HepG2 (cell line): ENCODE measurements around the gene HIGD1A. TPM values are rescaled to one million over a fixed set of nuclear protein-coding genes. Genes with fewer than 3 reads are reported as not detected.

Experiments
- ATAC-seq: fragments of 200-7000 bp; cut with Tn5 transposase; 3 replicates; pipeline ENCODE4 v1.9.1; 2020; ENCODE audit warnings: mild to moderate bottlenecking, moderate library complexity
- BruUV-seq: library from RNA; stranded (reverse); fragments of 400-500 nt; replicated peaks from 2 replicates; lab custom pipeline; 2021; lab: Mats Ljungman, UMichigan
- CTCF ChIA-PET: fragments of 300-600 bp; formaldehyde crosslinking; extraction: SDS; loops from one replicate; lab custom pipeline; 2021; ENCODE audit warnings: low total read pairs, inconsistent platforms, low intra/inter-chr PET ratio; lab: Yijun Ruan, JAX
- POLR2A ChIA-PET: fragments of 350-600 bp; sonication (Branson Sonifier 250); formaldehyde crosslinking; loops from one replicate; lab custom pipeline; 2020; ENCODE audit warnings: antibody characterized with exemption, inconsistent platforms; lab: Yijun Ruan, JAX
- DNase-seq: peaks from one replicate; pipeline ENCODE4 v3.0.0-alpha.2; 2015; ENCODE audit warnings: low spot score
- FAIRE-seq: peaks from 3 replicates; lab custom pipeline; 2011; peaks lifted over from hg19 to GRCh38; lab: Jason Lieb, UNC
- H2AFZ ChIP-seq: one replicate; pipeline ENCODE4 v1.6.1; 2011; ENCODE audit warnings: low read length, inconsistent platforms
- H3K27ac ChIP-seq: fragments of 300-600 bp; 3 replicates; pipeline ENCODE4 v1.8.0; 2011; ENCODE audit warnings: mixed run types, mild to moderate bottlenecking, mixed read lengths, low read length, inconsistent platforms; ENCODE audit not compliant: insufficient read depth; ENCODE audit errors: extremely low read length
- H3K27me3 ChIP-seq, 2 experiments: fragments of 200-600 bp in 1 of 2; 2 replicates in 1 of 2; 3 replicates in 1 of 2; pipeline versions ENCODE4 v1.6.0 to v1.8.0; 2011; ENCODE audit warnings: low read length in 2 of 2, mild to moderate bottlenecking in 2 of 2, moderate library complexity in 2 of 2, inconsistent platforms in 1 of 2; ENCODE audit not compliant: insufficient read depth in 2 of 2, control insufficient read depth in 1 of 2
- H3K36me3 ChIP-seq, 2 experiments: fragments of 200-600 bp in 1 of 2; replicated peaks in 1 of 2; 2 replicates in 1 of 2; 3 replicates in 1 of 2; pipeline versions ENCODE4 v1.5.1 to v1.8.0; 2011; ENCODE audit warnings: low read length in 2 of 2, inconsistent platforms in 1 of 2; ENCODE audit not compliant: insufficient read depth in 2 of 2, control insufficient read depth in 1 of 2
- H3K4me1 ChIP-seq: 2 replicates; pipeline ENCODE4 v1.5.1; 2012; ENCODE audit warnings: low read length, inconsistent platforms; ENCODE audit not compliant: insufficient read depth
- H3K4me2 ChIP-seq: 2 replicates; pipeline ENCODE4 v1.6.0; 2011; ENCODE audit warnings: low read depth, low read length, inconsistent platforms
- H3K4me3 ChIP-seq, 3 experiments: fragments of 200-600 bp in 1 of 3; sonication (generic), shearing (Covaris generic) in 1 of 3; replicated peaks in 1 of 3; 2 replicates each; pipeline ENCODE4 v1.5.1; 2011 to 2016; ENCODE audit warnings: low read length in 3 of 3, inconsistent platforms in 2 of 3, low read depth in 2 of 3, mild to moderate bottlenecking in 2 of 3, control low read depth in 1 of 3, mixed read lengths in 1 of 3; ENCODE audit not compliant: insufficient read depth in 1 of 3
- H3K79me2 ChIP-seq: one replicate; pipeline ENCODE4 v1.6.1; 2011; ENCODE audit warnings: low read length, inconsistent platforms; ENCODE audit not compliant: insufficient read depth
- H3K9ac ChIP-seq: 2 replicates; pipeline ENCODE4 v1.6.0; 2011; ENCODE audit warnings: mild to moderate bottlenecking, low read depth, low read length, inconsistent platforms; ENCODE audit not compliant: insufficient read depth
- H3K9me3 ChIP-seq: 2 replicates; pipeline ENCODE4 v1.5.1; 2012; ENCODE audit warnings: mild to moderate bottlenecking, low read length
- H4K20me1 ChIP-seq: 2 replicates; pipeline ENCODE4 v1.6.0; 2011; ENCODE audit warnings: inconsistent platforms, mild to moderate bottlenecking, low read length, moderate library complexity; ENCODE audit not compliant: insufficient read depth
- ADNP ChIP-seq: sonication (generic); formaldehyde crosslinking; IDR thresholded peaks from 2 replicates; pipeline ENCODE4 v1.4.0; 2020; ENCODE audit warnings: missing genetic modification reagents
- IKZF4 ChIP-seq: sonication (generic); formaldehyde crosslinking; IDR thresholded peaks from 2 replicates; pipeline ENCODE4 v1.5.1; 2020; ENCODE audit warnings: borderline replicate concordance, mild to moderate bottlenecking, low read depth, missing genetic modification reagents; ENCODE audit errors: not compliant biosample characterization
- IRF9 ChIP-seq: sonication (generic); formaldehyde crosslinking; IDR thresholded peaks from 2 replicates; pipeline ENCODE4 v1.8.0; 2022; ENCODE audit warnings: missing genetic modification reagents, mild to moderate bottlenecking, borderline replicate concordance
- MEF2D ChIP-seq: sonication (generic); formaldehyde crosslinking; IDR thresholded peaks from 2 replicates; pipeline ENCODE4 v1.5.1; 2020; ENCODE audit warnings: mild to moderate bottlenecking, missing genetic modification reagents
- MXD1 ChIP-seq: sonication (generic); formaldehyde crosslinking; IDR thresholded peaks from 2 replicates; pipeline ENCODE4 v1.4.0; 2020; ENCODE audit warnings: mild to moderate bottlenecking, missing genetic modification reagents
- NCOR1 ChIP-seq: fragments of 200-600 bp; sonication (generic); IDR thresholded peaks from 2 replicates; pipeline ENCODE4 v1.7.0; 2017; ENCODE audit warnings: antibody characterized with exemption, low read length, borderline replicate concordance
- NFE2L1 ChIP-seq: sonication (generic); formaldehyde crosslinking; IDR thresholded peaks from 2 replicates; pipeline ENCODE4 v1.4.0; 2020; ENCODE audit warnings: missing genetic modification reagents, mild to moderate bottlenecking, borderline replicate concordance
- PHF8 ChIP-seq: sonication (generic); formaldehyde crosslinking; IDR thresholded peaks from 2 replicates; pipeline ENCODE4 v1.5.0; 2020; ENCODE audit warnings: missing genetic modification reagents
- SIX1 ChIP-seq: sonication (generic); formaldehyde crosslinking; IDR thresholded peaks from 2 replicates; pipeline ENCODE4 v1.4.0; 2020; ENCODE audit warnings: missing genetic modification reagents, borderline replicate concordance
- SKI ChIP-seq: fragments of 450-650 bp; IDR thresholded peaks from one replicate; pipeline ENCODE4 v1.6.1; 2018; ENCODE audit warnings: mild to moderate bottlenecking; ENCODE audit not compliant: partially characterized antibody
- SMYD3 ChIP-seq: sonication (generic); formaldehyde crosslinking; IDR thresholded peaks from 2 replicates; pipeline ENCODE4 v1.8.1; 2023; ENCODE audit warnings: mild to moderate bottlenecking, missing genetic modification reagents
- TCF12 ChIP-seq, 2 experiments: fragments of 450-650 bp in 1 of 2; sonication (generic) in 1 of 2; formaldehyde crosslinking in 1 of 2; IDR thresholded peaks; 2 replicates each; pipeline versions ENCODE4 v1.6.1 to v1.8.0; 2017 to 2022; ENCODE audit warnings: antibody characterized with exemption in 1 of 2, mild to moderate bottlenecking in 1 of 2, missing genetic modification reagents in 1 of 2, moderate library complexity in 1 of 2
- TOPORS ChIP-seq: sonication (generic); formaldehyde crosslinking; IDR thresholded peaks from 2 replicates; pipeline ENCODE4 v1.8.0; 2023; ENCODE audit warnings: mild to moderate bottlenecking, missing genetic modification reagents
- U2AF1 ChIP-seq: fragments of 200-400 bp; formaldehyde crosslinking; optimal IDR thresholded peaks from 2 replicates; pipeline ENCODE3; 2017; ENCODE audit warnings: mild to moderate bottlenecking, low read depth, low read length
- YEATS2 ChIP-seq: sonication (generic); formaldehyde crosslinking; IDR thresholded peaks from 2 replicates; pipeline ENCODE4 v1.4.0; 2020; ENCODE audit warnings: missing genetic modification reagents, borderline replicate concordance
- ZBTB1 ChIP-seq: sonication (generic); formaldehyde crosslinking; IDR thresholded peaks from 2 replicates; pipeline ENCODE4 v1.4.0; 2020; ENCODE audit warnings: missing genetic modification reagents, borderline replicate concordance
- ZFP41 ChIP-seq: sonication (generic); formaldehyde crosslinking; IDR thresholded peaks from 2 replicates; pipeline ENCODE4 v1.4.0; 2020; ENCODE audit warnings: mild to moderate bottlenecking, missing genetic modification reagents, borderline replicate concordance
- ZKSCAN8 ChIP-seq: IDR thresholded peaks from 2 replicates; pipeline ENCODE4 v1.6.1; 2016; ENCODE audit warnings: borderline replicate concordance, missing genetic modification reagents, missing compliant biosample characterization
- ZNF678 ChIP-seq: sonication (generic); formaldehyde crosslinking; IDR thresholded peaks from 2 replicates; pipeline ENCODE4 v1.4.0; 2020; ENCODE audit warnings: mild to moderate bottlenecking, missing genetic modification reagents
- WGBS: methylation state at CpG from one replicate; pipeline ENCODE4 v1.1.6; 2017; ENCODE audit warnings: low lambda C conversion rate; 5-methylcytosine and 5-hydroxymethylcytosine counted together
- in situ Hi-C: cut with HindIII; loops from 2 replicates; pipeline ENCODE4 v1.10.0; 2017; ENCODE audit warnings: low pct_unique_long_range_greater_than_20kb; ENCODE audit not compliant: extremely low pct_ligation_motif_present
- intact Hi-C: fragments of 100-400 bp; cut with micrococcal nuclease; formaldehyde crosslinking; loops from one replicate; pipeline ENCODE4 v1.10.0; 2022; ENCODE audit not compliant: unreplicated experiment
- polyA plus RNA-seq, 8 experiments: library from polyadenylated mRNA; depleted of rRNA in 3 of 8; stranded (reverse) in 7 of 8; unstranded in 1 of 8; fragments of >200 nt; fragmentation: Illumina TruSeq in 4 of 8; extraction: Trizol in 4 of 8; gene quantifications; 2 replicates each; pipeline versions ENCODE4 v1.2.1 to v1.2.3, GENCODE V29; 2011 to 2016; ENCODE audit warnings: low read depth in 4 of 8, missing spikeins in 1 of 8, mixed read lengths in 1 of 8; ENCODE audit not compliant: insufficient read depth in 1 of 8
- total RNA-seq, 5 experiments: library from RNA; depleted of rRNA; stranded (reverse); fragments of >200 nt; fragmentation: Illumina TruSeq; extraction: Trizol; gene quantifications; 2 replicates each; pipeline ENCODE4 v1.2.3, GENCODE V29; 2016; ENCODE audit warnings: low read depth in 1 of 5
- TF ChIP-seq, protein P1 (sequence below): sonication (generic); formaldehyde crosslinking; IDR thresholded peaks from 2 replicates; pipeline ENCODE4 v1.4.0; 2020; ENCODE audit warnings: mild to moderate bottlenecking, missing genetic modification reagents, borderline replicate concordance

Gene HIGD1A
- total and polyA plus RNA-seq, 2 of the 13 experiments (the other 11 are each of a cell fraction or from before 2014, with no cell fraction given), result 222 to 253 TPM

GRCh38 chr3:42752961-42753360, 51.3 kb downstream of the HIGD1A start:
- no peaks in the 10 kb centered on the region for H4K20me1 ChIP-seq
- no peaks in the 10 kb centered on the region for H3K79me2 ChIP-seq
- ChIA-PET POLR2A (no interaction called here), CTCF (no interaction called here)
- DNase-seq (no peak), FAIRE-seq (no peak), ATAC-seq (no peak)
- no peak overlapping the region for H3K4me2 ChIP-seq
- intact Hi-C loops (no loop called here), in situ Hi-C loops (no loop called here)
- WGBS, result 78% methylated on average over 4 of the region's 4 CpGs
- no peak overlapping the region for H3K4me3 ChIP-seq
- TF ChIP-seq ZNF678 (CRISPR knock-in tag) (no peak), ZBTB1 (CRISPR knock-in tag) (no peak), MEF2D (CRISPR knock-in tag) (no peak), ADNP (CRISPR knock-in tag) (no peak), PHF8 (no peak), U2AF1 (no peak), MXD1 (CRISPR knock-in tag) (no peak), ZKSCAN8 (CRISPR knock-in tag) (no peak), IRF9 (CRISPR knock-in tag) (no peak), ZFP41 (no peak), NCOR1 (no peak), SKI (no peak), IKZF4 (CRISPR knock-in tag) (no peak), NFE2L1 (CRISPR knock-in tag) (no peak), YEATS2 (CRISPR knock-in tag) (no peak), SIX1 (CRISPR knock-in tag) (no peak), TCF12 (IDR thresholded peaks at IDR 0.05) (no peak), TCF12 (CRISPR knock-in tag; IDR thresholded peaks at IDR 0.05) (no peak), SMYD3 (CRISPR knock-in tag) (no peak), TOPORS (CRISPR knock-in tag) (no peak)
- TF ChIP-seq, protein P1, sequence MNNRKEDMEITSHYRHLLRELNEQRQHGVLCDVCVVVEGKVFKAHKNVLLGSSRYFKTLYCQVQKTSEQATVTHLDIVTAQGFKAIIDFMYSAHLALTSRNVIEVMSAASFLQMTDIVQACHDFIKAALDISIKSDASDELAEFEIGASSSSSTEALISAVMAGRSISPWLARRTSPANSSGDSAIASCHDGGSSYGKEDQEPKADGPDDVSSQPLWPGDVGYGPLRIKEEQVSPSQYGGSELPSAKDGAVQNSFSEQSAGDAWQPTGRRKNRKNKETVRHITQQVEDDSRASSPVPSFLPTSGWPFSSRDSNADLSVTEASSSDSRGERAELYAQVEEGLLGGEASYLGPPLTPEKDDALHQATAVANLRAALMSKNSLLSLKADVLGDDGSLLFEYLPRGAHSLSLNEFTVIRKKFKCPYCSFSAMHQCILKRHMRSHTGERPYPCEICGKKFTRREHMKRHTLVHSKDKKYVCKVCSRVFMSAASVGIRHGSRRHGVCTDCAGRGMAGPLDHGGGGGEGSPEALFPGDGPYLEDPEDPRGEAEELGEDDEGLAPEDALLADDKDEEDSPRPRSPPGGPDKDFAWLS (CRISPR knock-in tag), result no peak
- no peaks in the 10 kb centered on the region for H3K36me3 ChIP-seq
- no peaks in the 10 kb centered on the region for H3K27me3 ChIP-seq
- H3K9me3 ChIP-seq, result no peaks in the 10 kb centered on the region
- H2AFZ ChIP-seq, result no peak overlapping the region
- H3K4me1 ChIP-seq, result peaks cover 50% of the 10 kb centered on the region
- H3K9ac ChIP-seq, result no peak overlapping the region
- no peak overlapping the region for H3K27ac ChIP-seq
- no TSS peak for BruUV-seq
